Measurements from ENCODE around the gene PABPN1. TPM values are rescaled to one million over a fixed set of nuclear protein-coding genes. Genes with fewer than 3 reads are reported as not detected.

The PABPN1 gene
- total and polyA plus RNA-seq, 2 of the 13 experiments (the other 11 are each of a cell fraction or from before 2014, with no cell fraction given): 233 to 524 TPM

DNA sequence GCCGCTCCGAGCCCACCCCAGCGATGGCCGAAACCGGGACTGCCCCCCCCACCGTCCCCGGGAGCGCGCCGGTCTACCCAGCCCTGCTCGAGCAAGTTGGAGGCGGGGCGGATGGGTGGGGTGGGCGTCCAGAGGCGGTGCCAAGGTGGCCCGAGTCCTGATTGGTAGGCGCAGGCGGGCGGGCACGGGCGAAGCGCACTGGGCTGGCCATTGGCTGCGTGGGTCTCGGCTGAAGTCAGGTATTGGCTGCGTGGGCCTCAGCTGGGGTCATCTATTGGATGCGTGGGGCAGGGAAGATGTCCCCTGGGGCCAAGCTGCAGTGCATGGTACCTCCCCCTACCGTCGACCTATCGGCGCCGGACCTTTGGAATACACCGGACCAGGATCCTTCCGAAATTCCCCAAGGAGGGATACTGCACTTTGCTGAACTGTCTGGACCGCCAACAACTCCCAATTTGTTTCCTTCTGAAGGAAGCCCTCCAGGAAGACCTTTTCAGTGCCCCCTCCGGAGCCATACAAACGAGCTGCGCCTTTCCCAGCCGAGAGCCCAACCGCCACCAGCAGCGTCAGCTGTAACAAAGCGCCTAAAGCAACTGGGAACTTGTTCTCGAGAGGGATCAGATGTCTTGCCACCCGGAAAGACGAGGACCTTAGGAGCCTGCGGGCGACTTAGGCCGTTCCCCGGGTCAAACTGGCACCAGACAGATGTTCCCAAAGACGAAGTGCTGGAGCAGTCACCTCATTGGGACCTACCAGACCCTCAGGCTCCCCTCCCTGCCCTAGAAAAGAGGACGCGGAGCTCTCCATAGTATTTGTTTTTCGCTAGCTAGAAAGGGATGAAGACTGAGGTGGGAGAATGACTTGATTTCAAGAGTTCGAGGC lies 35.0 kb upstream of the PABPN1 start, which contains the start of gene HOMEZ (continued):
- TF ChIP-seq ZBTB25 (CRISPR knock-in tag; IDR thresholded peaks at IDR 0.05): peak; percentile 96
- peak; percentile 23; the same call in 1 of the 2 replicates for TF ChIP-seq HIC2 (CRISPR knock-in tag; IDR thresholded peaks at IDR 0.05; ENCODE audit: low read depth)
- TF ChIP-seq, protein P1, sequence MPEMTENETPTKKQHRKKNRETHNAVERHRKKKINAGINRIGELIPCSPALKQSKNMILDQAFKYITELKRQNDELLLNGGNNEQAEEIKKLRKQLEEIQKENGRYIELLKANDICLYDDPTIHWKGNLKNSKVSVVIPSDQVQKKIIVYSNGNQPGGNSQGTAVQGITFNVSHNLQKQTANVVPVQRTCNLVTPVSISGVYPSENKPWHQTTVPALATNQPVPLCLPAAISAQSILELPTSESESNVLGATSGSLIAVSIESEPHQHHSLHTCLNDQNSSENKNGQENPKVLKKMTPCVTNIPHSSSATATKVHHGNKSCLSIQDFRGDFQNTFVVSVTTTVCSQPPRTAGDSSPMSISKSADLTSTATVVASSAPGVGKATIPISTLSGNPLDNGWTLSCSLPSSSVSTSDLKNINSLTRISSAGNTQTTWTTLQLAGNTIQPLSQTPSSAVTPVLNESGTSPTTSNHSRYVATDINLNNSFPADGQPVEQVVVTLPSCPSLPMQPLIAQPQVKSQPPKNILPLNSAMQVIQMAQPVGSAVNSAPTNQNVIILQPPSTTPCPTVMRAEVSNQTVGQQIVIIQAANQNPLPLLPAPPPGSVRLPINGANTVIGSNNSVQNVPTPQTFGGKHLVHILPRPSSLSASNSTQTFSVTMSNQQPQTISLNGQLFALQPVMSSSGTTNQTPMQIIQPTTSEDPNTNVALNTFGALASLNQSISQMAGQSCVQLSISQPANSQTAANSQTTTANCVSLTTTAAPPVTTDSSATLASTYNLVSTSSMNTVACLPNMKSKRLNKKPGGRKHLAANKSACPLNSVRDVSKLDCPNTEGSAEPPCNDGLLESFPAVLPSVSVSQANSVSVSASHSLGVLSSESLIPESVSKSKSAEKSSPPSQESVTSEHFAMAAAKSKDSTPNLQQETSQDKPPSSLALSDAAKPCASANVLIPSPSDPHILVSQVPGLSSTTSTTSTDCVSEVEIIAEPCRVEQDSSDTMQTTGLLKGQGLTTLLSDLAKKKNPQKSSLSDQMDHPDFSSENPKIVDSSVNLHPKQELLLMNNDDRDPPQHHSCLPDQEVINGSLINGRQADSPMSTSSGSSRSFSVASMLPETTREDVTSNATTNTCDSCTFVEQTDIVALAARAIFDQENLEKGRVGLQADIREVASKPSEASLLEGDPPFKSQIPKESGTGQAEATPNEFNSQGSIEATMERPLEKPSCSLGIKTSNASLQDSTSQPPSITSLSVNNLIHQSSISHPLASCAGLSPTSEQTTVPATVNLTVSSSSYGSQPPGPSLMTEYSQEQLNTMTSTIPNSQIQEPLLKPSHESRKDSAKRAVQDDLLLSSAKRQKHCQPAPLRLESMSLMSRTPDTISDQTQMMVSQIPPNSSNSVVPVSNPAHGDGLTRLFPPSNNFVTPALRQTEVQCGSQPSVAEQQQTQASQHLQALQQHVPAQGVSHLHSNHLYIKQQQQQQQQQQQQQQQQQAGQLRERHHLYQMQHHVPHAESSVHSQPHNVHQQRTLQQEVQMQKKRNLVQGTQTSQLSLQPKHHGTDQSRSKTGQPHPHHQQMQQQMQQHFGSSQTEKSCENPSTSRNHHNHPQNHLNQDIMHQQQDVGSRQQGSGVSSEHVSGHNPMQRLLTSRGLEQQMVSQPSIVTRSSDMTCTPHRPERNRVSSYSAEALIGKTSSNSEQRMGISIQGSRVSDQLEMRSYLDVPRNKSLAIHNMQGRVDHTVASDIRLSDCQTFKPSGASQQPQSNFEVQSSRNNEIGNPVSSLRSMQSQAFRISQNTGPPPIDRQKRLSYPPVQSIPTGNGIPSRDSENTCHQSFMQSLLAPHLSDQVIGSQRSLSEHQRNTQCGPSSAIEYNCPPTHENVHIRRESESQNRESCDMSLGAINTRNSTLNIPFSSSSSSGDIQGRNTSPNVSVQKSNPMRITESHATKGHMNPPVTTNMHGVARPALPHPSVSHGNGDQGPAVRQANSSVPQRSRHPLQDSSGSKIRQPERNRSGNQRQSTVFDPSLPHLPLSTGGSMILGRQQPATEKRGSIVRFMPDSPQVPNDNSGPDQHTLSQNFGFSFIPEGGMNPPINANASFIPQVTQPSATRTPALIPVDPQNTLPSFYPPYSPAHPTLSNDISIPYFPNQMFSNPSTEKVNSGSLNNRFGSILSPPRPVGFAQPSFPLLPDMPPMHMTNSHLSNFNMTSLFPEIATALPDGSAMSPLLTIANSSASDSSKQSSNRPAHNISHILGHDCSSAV (CRISPR knock-in tag; IDR thresholded peaks at IDR 0.05; ENCODE audit: borderline replicate concordance): no peak
- peak; percentile 81; the same call in 1 of the 2 replicates for TF ChIP-seq YEATS2 (CRISPR knock-in tag; IDR thresholded peaks at IDR 0.05; ENCODE audit: borderline replicate concordance)
- TF ChIP-seq, protein P2, sequence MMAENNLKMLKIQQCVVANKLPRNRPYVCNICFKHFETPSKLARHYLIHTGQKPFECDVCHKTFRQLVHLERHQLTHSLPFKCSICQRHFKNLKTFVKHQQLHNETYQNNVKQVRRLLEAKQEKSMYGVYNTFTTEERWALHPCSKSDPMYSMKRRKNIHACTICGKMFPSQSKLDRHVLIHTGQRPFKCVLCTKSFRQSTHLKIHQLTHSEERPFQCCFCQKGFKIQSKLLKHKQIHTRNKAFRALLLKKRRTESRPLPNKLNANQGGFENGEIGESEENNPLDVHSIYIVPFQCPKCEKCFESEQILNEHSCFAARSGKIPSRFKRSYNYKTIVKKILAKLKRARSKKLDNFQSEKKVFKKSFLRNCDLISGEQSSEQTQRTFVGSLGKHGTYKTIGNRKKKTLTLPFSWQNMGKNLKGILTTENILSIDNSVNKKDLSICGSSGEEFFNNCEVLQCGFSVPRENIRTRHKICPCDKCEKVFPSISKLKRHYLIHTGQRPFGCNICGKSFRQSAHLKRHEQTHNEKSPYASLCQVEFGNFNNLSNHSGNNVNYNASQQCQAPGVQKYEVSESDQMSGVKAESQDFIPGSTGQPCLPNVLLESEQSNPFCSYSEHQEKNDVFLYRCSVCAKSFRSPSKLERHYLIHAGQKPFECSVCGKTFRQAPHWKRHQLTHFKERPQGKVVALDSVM (CRISPR knock-in tag; IDR thresholded peaks at IDR 0.05): peak; percentile 4; the same call in 1 of the 2 replicates
- peak; percentile 91 for TF ChIP-seq ZNF605 (CRISPR knock-in tag; IDR thresholded peaks at IDR 0.05)
- no peak; the same call in 1 of the 2 replicates for TF ChIP-seq TRAFD1 (CRISPR knock-in tag; IDR thresholded peaks at IDR 0.05; ENCODE audit: borderline replicate concordance)
- peak; percentile 91 for TF ChIP-seq TFAP4 (IDR thresholded peaks at IDR 0.05; ENCODE audit: borderline replicate concordance, low read depth)
